ENCODE measurements around the gene IRF3. TPM values are rescaled to one million over a fixed set of nuclear protein-coding genes. Genes with fewer than 3 reads are reported as not detected.

The IRF3 gene
- total and polyA plus RNA-seq, 2 donors (not counting 1 experiment from before 2014, with no cell fraction given): 233 to 262 TPM

DNA sequence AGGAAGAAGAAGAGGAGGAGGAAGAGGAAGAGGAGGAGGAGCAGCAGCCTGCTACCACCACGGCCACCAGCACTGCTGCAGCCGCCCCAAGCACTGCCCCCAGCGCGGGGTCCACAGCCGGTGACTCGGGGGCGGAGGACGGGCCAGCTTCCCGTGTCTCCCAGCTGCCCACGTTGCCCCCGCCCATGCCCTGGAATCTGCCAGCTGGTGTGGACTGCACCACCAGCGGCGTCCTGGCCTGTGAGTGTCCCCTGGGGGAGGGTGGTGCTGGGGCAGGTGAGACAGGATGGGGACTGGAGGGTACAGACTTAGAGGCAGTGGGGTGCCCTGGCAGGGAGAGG is 12.2 kb downstream of the IRF3 start:
- Histone ChIP-seq H3K79me2 (ENCODE audit: control insufficient read depth, insufficient read depth, low read length) (peaks cover 24% of the 10 kb centered on the region), H3K27me3 (replicated peaks in 1 of 4; ENCODE audit: control extremely low read depth in 1 of 4, control insufficient read depth in 3 of 4, insufficient read depth in 4 of 4, low read length in 3 of 4) (no peaks in the 10 kb centered on the region), H3K4me3 (ENCODE audit: control extremely low read depth in 1 of 5, extremely low read depth in 1 of 5, insufficient read depth in 1 of 5, low read depth in 2 of 5, low read length in 4 of 5) (no peak overlapping the region), H2AFZ (ENCODE audit: insufficient read depth, low read depth, low read length, poor library complexity, severe bottlenecking) (no peak overlapping the region), H4K20me1 (ENCODE audit: control insufficient read depth, insufficient read depth, low read length, poor library complexity, severe bottlenecking) (peaks cover 58% of the 10 kb centered on the region), H3K36me3 (replicated peaks in 1 of 2; ENCODE audit: control extremely low read depth in 1 of 2, control insufficient read depth in 1 of 2, extremely low read depth in 1 of 2, insufficient read depth in 2 of 2, low read length in 1 of 2) (peaks cover 0 to 73% of the 10 kb centered on the region in 2 experiments), H3K9me3 (ENCODE audit: control extremely low read depth in 1 of 3, control insufficient read depth in 2 of 3, insufficient read depth in 1 of 3, low read length in 2 of 3) (peaks cover 0 to 4% (median 0%) of the 10 kb centered on the region in 3 donors), H3K4me2 (replicated peaks; ENCODE audit: low read depth, low read length, poor library complexity, severe bottlenecking) (no peak overlapping the region), H3K9ac (ENCODE audit: low read length) (no peak overlapping the region), H3K4me1 (ENCODE audit: control insufficient read depth in 2 of 2, insufficient read depth in 2 of 2, low read length in 2 of 2) (no peaks in the 10 kb centered on the region), H3K27ac (ENCODE audit: low read length in 2 of 2) (no peak overlapping the region)
- ChIA-PET POLR2A (interaction anchor here (0.6 kb wide), 2 partner anchors 46 to 324 kb away, joined by 5 to 6 read pairs; no protein-coding TSS in a partner anchor), CTCF (no interaction called here)
- Mint-ChIP-seq H3K4me1 (no peaks in the 10 kb centered on the region), H3K27me3 (no peaks in the 10 kb centered on the region), H3K9me3 (ENCODE audit: insufficient read depth) (no peaks in the 10 kb centered on the region), H3K4me3 (no peak overlapping the region), H3K27ac (peak overlapping the region; percentile 32)
- TF ChIP-seq, protein P1, sequence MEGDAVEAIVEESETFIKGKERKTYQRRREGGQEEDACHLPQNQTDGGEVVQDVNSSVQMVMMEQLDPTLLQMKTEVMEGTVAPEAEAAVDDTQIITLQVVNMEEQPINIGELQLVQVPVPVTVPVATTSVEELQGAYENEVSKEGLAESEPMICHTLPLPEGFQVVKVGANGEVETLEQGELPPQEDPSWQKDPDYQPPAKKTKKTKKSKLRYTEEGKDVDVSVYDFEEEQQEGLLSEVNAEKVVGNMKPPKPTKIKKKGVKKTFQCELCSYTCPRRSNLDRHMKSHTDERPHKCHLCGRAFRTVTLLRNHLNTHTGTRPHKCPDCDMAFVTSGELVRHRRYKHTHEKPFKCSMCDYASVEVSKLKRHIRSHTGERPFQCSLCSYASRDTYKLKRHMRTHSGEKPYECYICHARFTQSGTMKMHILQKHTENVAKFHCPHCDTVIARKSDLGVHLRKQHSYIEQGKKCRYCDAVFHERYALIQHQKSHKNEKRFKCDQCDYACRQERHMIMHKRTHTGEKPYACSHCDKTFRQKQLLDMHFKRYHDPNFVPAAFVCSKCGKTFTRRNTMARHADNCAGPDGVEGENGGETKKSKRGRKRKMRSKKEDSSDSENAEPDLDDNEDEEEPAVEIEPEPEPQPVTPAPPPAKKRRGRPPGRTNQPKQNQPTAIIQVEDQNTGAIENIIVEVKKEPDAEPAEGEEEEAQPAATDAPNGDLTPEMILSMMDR (IDR thresholded peaks at IDR 0.05): no peak
- no peak for TF ChIP-seq EZH2 (IDR thresholded peaks at IDR 0.05; ENCODE audit: borderline replicate concordance, insufficient read depth, low read depth, low read length, poor library complexity, severe bottlenecking)
- no peak for ATAC-seq (ENCODE audit: low read depth)
- DNase-seq: no peak
- intact Hi-C loops (cut with micrococcal nuclease): no loop called here
- 99% methylated on average over 13 of the region's 13 CpGs for WGBS (ENCODE audit: insufficient coverage)

DNA sequence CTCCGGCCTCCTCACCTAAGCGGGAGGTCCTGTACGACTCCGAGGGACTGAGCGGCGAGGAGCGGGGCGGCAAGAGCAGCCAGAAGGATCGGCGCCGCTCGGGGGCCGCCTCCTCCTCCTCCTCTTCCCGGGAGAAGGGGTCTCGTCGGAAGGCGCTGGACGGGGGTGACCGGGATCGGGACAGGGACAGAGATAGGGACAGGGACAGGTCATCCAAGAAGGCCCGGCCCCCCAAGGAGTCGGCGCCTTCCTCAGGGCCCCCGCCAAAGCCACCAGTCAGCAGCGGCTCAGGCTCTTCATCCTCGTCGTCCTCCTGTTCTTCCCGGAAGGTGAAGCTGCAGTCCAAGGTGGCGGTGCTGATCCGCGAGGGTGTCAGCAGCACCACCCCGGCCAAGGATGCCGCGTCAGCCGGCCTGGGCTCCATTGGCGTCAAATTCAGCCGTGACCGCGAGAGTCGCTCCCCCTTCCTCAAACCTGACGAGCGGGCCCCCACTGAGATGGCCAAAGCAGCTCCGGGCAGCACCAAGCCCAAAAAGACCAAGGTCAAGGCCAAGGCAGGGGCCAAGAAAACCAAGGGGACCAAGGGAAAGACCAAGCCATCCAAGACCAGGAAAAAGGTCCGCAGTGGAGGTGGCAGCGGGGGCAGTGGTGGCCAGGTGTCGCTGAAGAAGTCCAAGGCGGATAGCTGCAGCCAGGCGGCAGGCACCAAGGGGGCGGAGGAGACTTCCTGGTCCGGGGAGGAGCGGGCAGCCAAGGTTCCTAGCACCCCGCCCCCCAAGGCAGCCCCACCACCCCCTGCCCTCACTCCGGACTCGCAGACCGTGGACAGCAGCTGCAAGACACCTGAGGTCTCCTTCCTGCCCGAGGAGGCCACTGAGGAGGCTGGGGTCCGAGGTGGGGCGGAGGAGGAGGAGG is 12.8 kb downstream of the IRF3 start:
- Histone ChIP-seq H3K9ac (ENCODE audit: low read length) (no peak overlapping the region), H3K27me3 (replicated peaks in 1 of 4; ENCODE audit: control extremely low read depth in 1 of 4, control insufficient read depth in 3 of 4, insufficient read depth in 4 of 4, low read length in 3 of 4) (no peaks in the 10 kb centered on the region), H3K36me3 (replicated peaks in 1 of 2; ENCODE audit: control extremely low read depth in 1 of 2, control insufficient read depth in 1 of 2, extremely low read depth in 1 of 2, insufficient read depth in 2 of 2, low read length in 1 of 2) (peaks cover 0 to 70% of the 10 kb centered on the region in 2 experiments), H3K4me1 (ENCODE audit: control insufficient read depth in 2 of 2, insufficient read depth in 2 of 2, low read length in 2 of 2) (no peaks in the 10 kb centered on the region), H2AFZ (ENCODE audit: insufficient read depth, low read depth, low read length, poor library complexity, severe bottlenecking) (no peak overlapping the region), H3K4me3 (ENCODE audit: control extremely low read depth in 1 of 5, extremely low read depth in 1 of 5, insufficient read depth in 1 of 5, low read depth in 2 of 5, low read length in 4 of 5) (no peak overlapping the region), H3K9me3 (ENCODE audit: control extremely low read depth in 1 of 3, control insufficient read depth in 2 of 3, insufficient read depth in 1 of 3, low read length in 2 of 3) (peaks cover 0 to 4% (median 0%) of the 10 kb centered on the region in 3 donors), H3K27ac (ENCODE audit: low read length in 2 of 2) (no peak overlapping the region), H3K4me2 (replicated peaks; ENCODE audit: low read depth, low read length, poor library complexity, severe bottlenecking) (no peak overlapping the region), H4K20me1 (ENCODE audit: control insufficient read depth, insufficient read depth, low read length, poor library complexity, severe bottlenecking) (peaks cover 52% of the 10 kb centered on the region), H3K79me2 (ENCODE audit: control insufficient read depth, insufficient read depth, low read length) (peaks cover 23% of the 10 kb centered on the region)
- H3K27me3 Mint-ChIP-seq: no peaks in the 10 kb centered on the region
- H3K4me3 Mint-ChIP-seq: no peak overlapping the region
- DNase-seq: no peak
- ChIA-PET CTCF (no interaction called here), POLR2A (interaction anchor here (0.6 kb wide), 1 partner anchor 47 kb away, joined by 5 read pairs; no protein-coding TSS in a partner anchor)
- H3K9me3 Mint-ChIP-seq (ENCODE audit: insufficient read depth): no peaks in the 10 kb centered on the region
- H3K4me1 Mint-ChIP-seq: no peaks in the 10 kb centered on the region
- intact Hi-C loops (cut with micrococcal nuclease): no loop called here
- TF ChIP-seq, protein P1 (IDR thresholded peaks at IDR 0.05): no peak
- no peak for TF ChIP-seq EZH2 (IDR thresholded peaks at IDR 0.05; ENCODE audit: borderline replicate concordance, insufficient read depth, low read depth, low read length, poor library complexity, severe bottlenecking)
- ATAC-seq (ENCODE audit: low read depth): no peak
- H3K27ac Mint-ChIP-seq: no peak overlapping the region
- WGBS (ENCODE audit: insufficient coverage): 98% methylated on average over 55 of the region's 58 CpGs
